H1 (cell line): ENCODE measurements around the gene HARS1. TPM values are rescaled to one million over a fixed set of nuclear protein-coding genes. Genes with fewer than 3 reads are reported as not detected.

Experiments used
- CBX8 ChIP-seq: fragments of 300-800, 300-1000 bp; sonication (generic); IDR thresholded peaks from 2 replicates; pipeline ENCODE4 v1.7.1; 2016; ENCODE audit warnings: low read depth, low read length, borderline replicate concordance
- CHD7 ChIP-seq: fragments of 300-600 bp; sonication (generic); IDR thresholded peaks from 2 replicates; pipeline ENCODE4 v1.7.1; 2012; ENCODE audit warnings: low read length, moderate library complexity, mild to moderate bottlenecking, inconsistent platforms; ENCODE audit not compliant: insufficient replicate concordance
- EGR1 ChIP-seq: IDR thresholded peaks from 2 replicates; pipeline ENCODE4 v1.6.1; 2011; ENCODE audit warnings: low read depth, low read length, borderline replicate concordance
- EP300 ChIP-seq, 2 experiments: IDR thresholded peaks; 1 replicate in 1 of 2; 2 replicates in 1 of 2; pipeline ENCODE4 v1.6.1; 2011 to 2012; ENCODE audit warnings: low read depth in 2 of 2, low read length in 2 of 2, mild to moderate bottlenecking in 2 of 2, borderline replicate concordance in 1 of 2, inconsistent platforms in 1 of 2, moderate library complexity in 1 of 2
- FOSL1 ChIP-seq: IDR thresholded peaks from 2 replicates; pipeline ENCODE4 v1.6.1; 2011; ENCODE audit warnings: mild to moderate bottlenecking, low read depth, low read length, moderate library complexity; ENCODE audit not compliant: insufficient read depth
- KDM5A ChIP-seq: fragments of 200-600 bp; IDR thresholded peaks from 2 replicates; pipeline ENCODE4 v1.7.1; 2012; ENCODE audit warnings: mild to moderate bottlenecking, low read length, inconsistent platforms, mixed read lengths
- MAFK ChIP-seq: IDR thresholded peaks from 2 replicates; pipeline ENCODE4 v1.6.1; 2012; ENCODE audit warnings: low read depth, mild to moderate bottlenecking, improper control_type of control experiment, low read length
- NRF1 ChIP-seq: IDR thresholded peaks from 2 replicates; pipeline ENCODE4 v1.6.1; 2011; ENCODE audit warnings: mild to moderate bottlenecking, low read depth, low read length, improper control_type of control experiment
- POLR2AphosphoS5 ChIP-seq: IDR thresholded peaks from 2 replicates; pipeline ENCODE4 v1.6.1; 2011; ENCODE audit warnings: low read depth, low read length
- polyA plus RNA-seq, 7 experiments: library from polyadenylated mRNA; depleted of rRNA in 3 of 7; stranded (reverse) in 5 of 7; unstranded in 2 of 7; fragments of >200 nt in 5 of 7; fragments of 200-250 nt in 2 of 7; gene quantifications; 1 replicate in 5 of 7; 2 replicates in 1 of 7; 4 replicates in 1 of 7; pipeline versions ENCODE4 v1.2.1 to v1.2.3, GENCODE V29; 2011 to 2013; ENCODE audit warnings: missing spikeins in 2 of 7, mixed read lengths in 2 of 7
- total RNA-seq: library from RNA; stranded (reverse); fragmentation: NEBNext Ultra II Directional; extraction: Animal tissue kit (Norgen Biotek cat#: 25700); gene quantifications from 2 replicates; pipeline ENCODE4 v1.2.1, GENCODE V29; 2021

HARS1 gene
- total and polyA plus RNA-seq, 2 of the 8 experiments (the other 6 are each of a cell fraction or from before 2014, with no cell fraction given) = 27.8 to 56.8 TPM

- TF ChIP-seq EP300 (IDR thresholded peaks at IDR 0.05; ENCODE audit: borderline replicate concordance in 1 of 2, low read depth in 2 of 2, low read length in 2 of 2) = no peak
- TF ChIP-seq CBX8 = no peak
- TF ChIP-seq KDM5A = peak; percentile 87
- TF ChIP-seq MAFK = no peak
- no peak for TF ChIP-seq FOSL1
- no peak for TF ChIP-seq CHD7
- peak; percentile 89 for TF ChIP-seq POLR2AphosphoS5
- peak; percentile 74 for TF ChIP-seq NRF1
- TF ChIP-seq EGR1 = no peak
Measured at GRCh38 chr5:140700177-140701144, 9.3 kb upstream of the HARS1 start, which contains the start of gene ZMAT2 (continued).
